GM18520 (cell line): ENCODE data around the gene DDX24.

Experiments used
- ATAC-seq: cut with Tn5 transposase; IDR thresholded peaks from one replicate; pipeline ENCODE4 v1.9.1; 2021; ENCODE audit not compliant: unreplicated experiment

The DDX24 gene

DNA sequence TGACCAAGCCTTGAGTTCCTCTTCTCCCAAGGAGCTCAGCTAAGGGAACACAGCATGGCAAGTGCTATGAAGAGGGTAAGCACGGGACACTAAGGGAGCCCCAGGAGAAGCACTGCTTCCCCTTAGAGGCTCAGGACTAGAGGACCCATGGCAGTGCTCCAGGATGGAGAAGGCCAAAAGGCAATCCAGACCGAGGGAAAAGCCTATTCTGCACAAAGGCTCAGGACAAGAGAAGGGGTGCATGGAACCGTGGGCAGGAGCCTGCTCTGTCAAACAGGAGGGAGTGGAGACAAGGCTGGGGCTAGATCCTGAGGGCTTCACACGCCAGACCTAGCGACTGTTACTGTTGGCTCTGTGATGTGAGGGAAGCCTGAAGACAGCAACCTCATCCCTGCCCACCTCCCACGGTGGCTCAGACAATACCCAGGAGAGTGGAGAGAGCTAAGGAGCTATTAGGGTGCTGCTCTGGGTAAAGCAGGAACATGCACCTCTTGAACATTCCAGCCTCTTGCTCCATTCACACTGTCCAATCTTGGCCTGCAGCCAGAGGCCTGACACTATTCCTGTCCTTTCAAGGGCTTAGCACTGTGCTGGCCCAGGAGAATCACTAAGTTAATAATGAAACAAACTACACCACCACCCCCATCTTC is 30.6 kb downstream of the DDX24 start:
- ATAC-seq, result no peak

DNA sequence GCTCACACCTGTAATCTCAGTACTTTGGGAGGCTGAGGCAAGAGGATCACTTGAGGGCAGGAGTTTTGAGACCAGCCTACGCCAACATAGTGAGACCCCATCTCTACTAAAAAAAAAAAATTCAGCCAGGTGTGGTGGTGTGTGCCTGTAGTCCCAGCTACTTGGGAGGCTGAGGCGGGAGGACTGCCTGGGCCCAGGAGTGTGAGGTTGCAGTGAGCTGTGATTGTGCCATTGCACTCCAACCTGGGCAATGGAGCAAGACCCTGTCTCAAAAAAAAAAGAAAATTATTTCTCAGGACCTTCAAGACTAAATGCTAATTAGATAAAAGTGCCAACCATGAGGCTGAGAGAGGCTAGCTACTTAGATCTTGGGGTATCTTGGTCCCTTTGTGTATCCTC is 31.4 kb downstream of the DDX24 start:
- ATAC-seq, result no peak

DNA sequence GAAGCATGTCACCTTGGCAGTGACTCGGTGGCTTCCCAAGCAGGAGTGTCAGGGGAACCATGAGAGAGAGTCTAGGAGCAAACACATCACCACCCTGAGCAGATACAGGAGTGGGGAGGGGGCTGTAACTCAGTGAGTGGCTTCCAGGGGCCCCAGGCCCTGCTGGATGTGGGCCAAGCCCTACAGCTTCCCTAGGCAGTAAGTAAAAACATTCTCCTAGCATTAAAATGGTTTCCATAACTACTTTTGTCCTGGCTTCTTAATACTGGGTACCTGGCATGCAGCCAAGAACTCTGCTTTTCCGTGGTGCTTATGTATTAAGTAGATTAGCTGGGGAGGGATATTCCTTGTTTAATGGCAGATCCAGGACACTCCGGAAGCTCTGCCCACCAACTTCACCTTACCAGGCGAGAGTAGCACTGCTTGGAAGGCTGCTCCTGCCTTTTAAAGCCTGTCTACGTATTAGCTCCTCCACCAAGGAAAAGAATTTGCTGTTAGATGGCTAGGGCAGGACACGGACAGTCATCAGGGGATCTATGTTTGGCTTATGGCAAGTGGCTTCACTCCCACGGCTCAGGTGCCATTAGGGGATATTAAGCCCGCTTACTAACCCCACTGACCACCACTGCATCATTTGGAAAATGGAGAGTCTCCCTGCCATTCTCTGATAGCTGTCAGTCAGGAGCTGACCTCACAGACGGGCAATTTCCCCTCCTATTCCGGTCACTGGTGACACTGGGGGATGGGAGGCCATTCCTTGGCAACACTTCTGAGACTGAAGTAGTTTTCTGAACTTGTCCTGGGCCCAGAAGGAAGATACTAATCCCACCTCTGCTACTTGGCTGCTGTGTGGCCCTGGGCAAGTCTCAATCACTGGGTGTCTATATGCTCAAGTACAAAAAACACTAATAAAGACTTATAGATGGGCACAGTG is 32.0 kb downstream of the DDX24 start:
- no peak for ATAC-seq

DNA sequence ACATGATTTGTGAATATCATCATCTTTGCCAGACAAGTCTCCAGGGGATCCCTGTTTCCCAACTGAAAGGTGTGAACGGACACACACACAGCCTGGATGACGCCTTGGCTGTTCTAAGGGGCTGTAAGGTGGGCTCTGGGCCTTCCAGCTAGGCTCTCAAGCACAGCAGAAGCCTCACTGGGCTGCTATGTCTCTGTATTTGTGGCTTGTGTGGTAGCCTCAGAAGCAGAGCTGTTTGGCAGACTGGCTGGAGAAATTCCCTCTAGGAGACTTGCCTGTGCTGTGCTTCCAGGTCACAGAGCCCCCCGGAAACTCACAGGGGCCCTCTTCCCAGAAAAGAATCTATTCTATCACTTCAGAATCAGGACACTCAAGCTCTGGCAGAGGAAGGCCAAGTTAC is 33.4 kb downstream of the DDX24 start:
- ATAC-seq, result no peak

DNA sequence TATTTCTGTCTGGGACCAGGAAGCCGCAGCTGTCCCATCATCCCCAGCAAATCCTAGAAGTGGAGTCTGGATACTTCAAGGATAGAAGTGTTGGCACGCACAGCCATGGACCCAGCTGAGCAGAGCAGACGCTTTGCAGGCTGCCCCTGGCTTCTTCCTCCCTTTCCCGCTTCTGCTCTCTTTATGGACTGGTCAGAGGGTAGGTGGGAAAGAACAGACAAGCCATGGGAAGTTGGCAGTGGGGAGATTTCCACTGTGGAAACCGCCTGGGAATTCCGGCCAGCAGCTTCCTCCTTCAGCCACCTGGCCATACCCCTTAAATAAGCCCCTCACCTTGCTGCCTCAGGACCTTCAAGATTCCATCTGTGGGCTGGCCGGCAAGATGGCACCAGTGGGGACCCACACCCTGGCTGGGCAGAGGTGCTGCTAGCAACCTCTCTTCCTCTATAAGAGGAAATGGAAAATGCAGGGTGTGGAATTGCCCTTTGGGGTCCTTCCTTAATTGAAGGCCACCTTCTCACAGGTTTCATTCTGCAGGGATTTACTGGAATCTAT is 34.2 kb downstream of the DDX24 start:
- no peak for ATAC-seq

DNA sequence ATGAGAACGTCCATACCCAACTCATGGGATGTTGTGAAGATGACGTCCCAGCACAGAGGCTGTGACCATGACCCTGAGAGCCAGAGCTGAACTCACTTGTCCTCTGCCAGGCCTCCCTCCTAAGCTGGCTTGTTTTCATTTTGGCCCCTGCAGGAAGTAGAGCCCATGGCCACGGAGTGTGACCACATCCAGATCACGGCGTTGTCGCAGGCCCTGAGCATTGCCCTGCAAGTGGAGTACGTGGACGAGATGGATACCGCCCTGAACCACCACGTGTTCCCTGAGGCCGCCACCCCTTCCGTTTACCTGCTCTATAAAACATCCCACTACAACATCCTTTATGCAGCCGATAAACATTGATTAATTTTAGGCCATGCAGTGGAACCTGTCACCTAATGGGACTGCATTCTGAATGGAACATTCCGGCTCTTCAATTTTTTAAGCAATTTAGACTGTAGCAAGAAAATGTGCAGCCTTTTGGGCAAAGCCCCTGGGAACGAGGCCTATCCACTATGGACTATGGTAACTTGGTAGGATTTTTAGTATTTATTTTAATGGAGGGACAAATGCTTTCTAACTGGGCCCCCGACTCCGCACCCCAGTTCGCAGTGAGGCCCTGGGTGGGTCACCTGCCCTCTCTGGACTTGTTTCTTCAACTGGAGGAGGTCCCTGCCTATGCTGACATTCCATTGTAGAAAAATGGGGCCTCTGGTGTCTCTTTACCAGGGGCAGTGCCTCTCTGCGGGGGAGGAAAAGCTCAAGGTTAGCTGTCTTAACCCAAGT is 35.2 kb downstream of the DDX24 start:
- ATAC-seq, result no peak

DNA sequence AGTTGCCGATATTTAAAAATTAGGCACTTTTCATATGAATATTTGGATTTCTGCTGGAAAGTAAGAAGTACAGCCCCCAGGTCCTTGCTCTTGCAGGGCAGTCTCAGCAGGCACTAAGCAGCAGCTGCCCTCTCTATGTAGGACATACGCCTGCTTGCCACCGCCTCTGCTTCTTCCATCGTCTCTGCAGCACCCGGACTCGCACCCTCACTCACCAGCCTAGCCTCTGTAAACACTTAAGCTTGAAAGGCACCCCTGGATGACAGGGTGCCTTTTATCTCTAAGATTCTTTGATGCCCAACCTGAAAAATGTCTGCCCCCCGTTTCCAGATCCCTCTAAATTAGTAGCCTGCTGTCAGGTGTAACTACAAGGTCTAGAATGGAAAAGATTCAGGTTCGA is 35.9 kb downstream of the DDX24 start:
- no peak for ATAC-seq

DNA sequence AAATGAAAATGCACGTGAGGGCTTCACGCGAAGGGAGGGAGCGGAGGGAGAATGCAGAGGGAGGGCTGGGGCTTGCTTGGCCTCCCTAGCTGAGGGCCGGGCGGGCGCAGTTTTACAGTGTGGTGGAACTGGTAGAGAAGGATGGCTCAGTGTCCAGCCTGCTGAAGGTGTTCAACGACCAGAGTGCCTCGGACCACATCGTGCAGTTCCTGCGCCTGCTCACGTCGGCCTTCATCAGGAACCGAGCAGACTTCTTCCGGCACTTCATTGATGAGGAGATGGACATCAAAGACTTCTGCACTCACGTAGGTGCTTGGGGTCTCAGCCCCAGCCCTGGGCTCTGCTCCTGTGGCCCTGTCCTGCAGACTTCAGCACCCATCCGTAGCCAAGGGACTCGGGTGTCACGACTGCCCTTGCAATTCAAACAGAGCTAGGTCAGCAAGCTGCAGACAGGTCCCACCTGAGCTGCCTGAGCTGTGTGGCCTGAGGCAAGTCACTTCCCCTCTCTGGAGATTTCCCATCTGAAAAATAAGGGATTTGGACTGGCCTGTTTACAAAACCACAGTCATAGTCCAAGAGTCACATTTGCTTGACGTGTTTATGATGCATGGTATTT is 36.4 kb downstream of the DDX24 start:
- ATAC-seq, result no peak

DNA sequence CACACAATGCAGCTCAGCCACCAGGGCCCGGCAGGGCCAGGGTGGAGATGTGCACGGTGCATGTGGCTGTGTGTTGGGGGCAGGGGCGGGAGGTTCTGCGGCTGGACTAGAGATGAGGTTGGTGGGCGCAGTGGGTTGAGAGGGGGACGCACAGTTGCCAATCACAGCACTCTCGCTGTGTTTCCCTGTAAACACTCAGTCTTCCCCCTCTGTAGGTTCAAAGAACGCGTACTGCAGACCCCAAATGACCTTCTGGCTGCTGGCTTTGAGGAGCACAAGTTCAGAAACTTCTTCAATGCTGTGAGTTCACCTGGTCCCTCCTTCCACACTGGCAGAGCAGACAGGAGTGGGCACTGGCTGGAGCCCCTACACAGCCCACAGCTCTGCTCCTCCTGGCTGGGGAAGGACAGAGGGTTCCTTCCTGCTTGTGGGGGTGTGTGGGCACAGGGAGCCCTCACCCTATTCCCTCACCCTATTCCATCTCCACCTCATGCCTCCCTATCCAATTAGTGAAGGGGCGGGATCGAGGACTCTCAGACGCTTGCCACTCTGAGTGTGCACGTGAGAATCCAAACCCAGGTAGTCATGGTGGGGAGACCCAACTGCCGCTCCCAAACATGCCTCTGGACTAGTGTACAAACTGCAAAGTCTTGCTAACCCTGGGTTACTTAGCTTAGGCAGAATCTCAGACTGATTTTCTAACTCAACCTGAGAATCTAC is 37.1 kb downstream of the DDX24 start:
- no peak for ATAC-seq

DNA sequence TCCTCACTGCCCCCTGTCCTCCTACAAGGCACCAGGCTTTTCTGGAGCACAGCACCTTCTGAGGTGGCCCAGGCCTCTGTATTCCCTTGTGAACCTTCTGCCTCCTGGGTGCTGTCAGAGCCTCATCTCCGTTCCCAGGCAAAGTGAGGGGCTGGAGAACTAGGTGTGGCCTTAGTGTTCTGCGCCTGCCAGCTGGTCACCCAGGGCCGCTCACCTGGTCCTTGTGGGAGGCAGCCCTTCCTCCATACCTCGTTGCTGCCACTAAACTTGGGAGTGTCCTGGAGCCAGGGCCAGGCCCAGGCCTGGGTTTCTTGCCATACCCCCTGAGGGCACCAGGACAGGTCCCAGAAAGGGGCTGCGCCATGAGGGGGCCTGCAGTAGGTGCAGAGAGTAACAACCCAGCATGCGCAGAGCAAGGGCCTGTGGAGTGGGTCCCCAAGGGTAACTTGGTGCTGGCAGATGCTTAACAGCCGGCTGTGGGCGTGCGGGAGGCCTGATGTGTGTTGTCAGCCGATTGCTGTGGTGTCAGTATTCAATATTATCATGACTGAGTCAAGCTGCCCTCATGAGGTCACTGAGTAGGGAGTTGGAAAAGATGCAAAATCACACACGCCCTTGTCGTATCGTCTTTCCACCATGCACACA is 37.8 kb downstream of the DDX24 start:
- ATAC-seq, result no peak

DNA sequence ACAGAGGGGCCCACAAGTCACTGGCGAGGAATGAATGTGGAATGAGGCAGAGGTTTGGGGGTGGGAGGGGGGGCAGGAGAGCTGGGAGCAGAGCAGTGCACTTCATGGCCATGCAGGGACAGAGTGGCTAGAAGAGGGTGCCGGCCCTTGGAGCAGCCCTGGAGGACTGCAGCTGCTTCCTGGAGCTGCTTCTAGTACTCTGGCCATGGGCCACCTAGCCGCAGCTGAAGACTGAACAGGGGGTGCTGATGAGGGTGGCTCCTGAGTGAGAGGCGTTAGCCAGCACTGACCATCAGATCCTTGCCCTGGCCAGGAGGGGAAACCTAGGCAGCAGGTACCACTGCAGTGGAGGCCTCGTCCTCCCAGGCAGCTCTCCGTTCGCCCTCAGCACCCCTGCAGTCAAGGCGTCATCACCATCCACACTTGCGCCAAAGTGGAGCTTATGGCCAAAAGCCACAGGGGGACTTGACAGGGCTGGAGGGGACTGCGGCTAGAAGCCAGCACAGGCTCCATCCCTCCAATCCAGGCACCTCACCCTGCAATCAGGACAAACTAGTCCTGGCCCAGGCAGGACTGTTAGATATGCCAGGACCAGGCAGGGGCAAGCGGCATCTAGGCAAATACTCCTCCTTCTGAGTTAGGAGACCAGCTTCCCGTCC is 38.4 kb downstream of the DDX24 start:
- no peak for ATAC-seq

DNA sequence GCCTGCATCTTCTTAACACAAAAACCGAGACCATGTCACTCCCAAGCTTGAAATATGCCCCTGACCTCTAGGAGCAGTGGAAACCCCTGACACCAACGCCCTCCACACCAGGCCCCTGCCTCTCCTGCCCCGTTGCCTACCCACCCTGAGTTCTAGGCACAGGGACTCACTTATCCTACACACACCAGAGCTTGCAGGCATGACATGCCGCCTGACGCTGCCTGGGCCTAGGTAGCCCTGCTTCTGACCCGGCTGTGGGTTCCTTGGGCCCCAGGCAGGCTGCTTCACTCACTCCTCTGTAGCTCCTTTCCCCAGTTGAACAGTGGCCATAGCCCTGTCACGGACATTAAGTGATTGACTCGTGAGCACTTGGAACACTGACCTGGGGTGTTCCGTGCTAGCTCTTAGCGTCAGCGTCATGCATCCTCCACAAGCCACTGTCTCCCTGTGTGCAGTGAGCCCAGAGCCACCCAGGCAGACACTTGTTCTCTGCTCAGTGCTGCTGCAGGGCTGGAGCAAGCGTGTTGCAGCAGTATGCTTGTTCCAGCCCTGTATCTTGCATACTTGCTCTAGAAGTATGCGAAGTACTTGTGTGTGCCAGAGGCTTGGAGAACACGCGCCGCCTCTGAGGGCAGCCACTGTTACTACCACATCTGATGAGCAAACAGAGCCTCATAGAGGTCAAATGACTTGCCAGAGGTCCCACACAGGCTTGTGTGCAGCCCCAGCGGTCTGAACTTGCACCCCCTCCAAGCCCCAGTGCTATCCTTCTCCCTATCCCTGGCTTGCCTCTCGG is 39.3 kb downstream of the DDX24 start:
- ATAC-seq, result no peak

DNA sequence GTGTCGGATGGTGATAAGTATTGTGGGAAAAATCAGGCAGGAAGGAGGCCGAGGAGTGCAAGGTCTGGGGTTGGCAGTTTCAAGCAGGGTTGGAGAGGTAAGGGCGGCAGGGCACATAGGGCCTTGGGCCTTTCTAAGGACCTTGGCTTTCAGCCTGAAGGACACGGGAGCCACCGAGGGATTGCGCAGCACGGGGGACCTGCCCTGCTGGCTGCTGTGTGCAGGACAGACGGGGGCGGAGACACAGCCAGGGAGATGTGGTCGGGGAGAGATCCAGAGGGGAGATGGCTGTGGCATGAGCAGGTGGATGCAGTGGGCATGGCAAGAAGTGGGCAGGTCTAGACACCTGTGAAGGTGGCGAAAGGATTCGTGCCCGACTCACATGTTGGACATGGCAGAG is 40.2 kb downstream of the DDX24 start:
- no peak for ATAC-seq

DNA sequence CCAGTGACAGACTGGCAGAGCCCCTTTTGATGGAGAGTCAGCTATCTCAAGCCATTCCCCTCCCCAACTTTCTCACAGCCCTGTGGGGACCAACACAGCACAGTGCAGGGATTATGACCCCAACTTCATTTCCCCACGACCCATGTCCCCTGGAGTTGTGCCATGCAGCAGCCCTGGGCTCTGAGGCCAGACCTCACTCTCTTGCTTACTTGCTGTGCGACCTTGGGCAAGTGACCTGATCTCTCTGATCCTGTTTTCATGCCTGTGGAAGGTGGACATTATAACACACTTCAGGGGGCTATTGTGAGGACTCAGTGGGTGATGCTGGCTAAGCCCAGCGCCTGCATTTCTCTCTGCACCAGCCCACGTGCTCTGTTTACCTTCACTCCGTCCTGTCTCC is 40.8 kb downstream of the DDX24 start:
- ATAC-seq, result no peak

DNA sequence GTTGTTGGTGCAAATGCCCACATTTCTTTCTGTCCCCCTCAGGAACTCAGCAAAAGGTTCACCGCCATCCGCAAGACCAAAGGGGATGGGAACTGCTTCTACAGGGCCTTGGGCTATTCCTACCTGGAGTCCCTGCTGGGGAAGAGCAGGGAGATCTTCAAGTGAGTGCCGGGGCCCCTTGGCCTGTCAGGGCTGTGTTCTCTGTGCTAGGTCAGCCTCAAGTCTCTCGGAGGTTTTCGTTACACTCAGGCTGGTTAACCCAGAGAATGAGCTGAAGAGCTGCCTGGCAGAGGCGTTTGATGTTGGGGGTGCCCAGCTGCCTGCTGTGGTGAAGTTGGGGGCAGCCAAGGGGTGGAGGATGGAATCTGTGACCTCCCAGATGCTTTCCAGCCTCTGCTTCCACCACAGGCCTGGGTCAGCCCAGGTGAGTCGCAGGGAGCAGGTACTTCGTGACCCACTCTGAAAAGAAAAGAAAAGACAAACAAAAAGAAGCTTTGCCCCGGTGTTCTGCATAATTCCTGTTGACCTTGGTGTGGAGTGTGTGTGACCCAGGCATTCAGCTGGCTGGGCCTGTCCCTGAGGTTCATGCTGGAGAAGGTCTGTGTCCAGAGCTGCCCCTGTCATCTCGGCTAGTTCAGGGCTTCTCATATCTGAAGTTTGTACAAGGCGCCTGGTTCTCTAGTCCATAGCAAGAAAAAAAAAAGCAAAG is 41.9 kb downstream of the DDX24 start:
- ATAC-seq, result no peak

DNA sequence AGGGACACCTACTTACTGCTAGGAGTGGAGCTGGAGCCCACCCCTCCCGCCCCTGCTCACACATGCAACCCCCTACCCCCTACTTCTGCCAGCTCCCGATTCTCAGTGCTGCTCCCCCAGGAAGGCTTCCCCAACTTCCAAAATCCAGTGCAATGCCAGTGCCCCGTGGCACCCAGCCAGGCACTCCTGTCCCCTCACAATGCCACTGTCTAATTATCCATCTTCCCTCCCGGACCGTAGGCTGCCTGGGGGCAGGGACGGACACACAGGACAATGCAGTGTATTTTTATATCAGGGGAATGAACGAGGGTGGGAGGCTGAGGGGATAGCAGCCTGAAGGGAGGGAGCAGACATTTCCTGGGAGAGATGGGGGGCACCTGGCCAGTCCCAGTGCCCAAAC is 42.5 kb downstream of the DDX24 start:
- ATAC-seq, result no peak

DNA sequence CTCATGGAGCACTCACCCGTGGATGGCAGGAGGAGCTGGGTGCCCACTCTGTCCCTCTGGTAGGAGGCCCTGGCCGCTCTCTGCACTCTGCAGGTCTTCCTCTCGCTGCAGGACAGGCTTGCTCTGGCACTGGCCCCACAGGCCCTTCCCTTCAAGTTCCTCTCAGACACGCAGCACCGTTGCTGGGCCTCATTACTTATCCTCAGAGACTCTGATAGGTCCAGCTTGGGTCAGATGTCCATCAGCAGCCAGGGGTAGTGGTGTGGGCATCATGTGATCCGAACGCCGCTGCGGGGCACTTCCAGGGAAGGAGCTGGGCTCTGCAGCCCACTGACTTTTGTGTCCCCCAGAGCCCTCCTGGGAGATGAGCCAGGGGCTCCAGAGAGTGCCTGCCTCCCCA is 43.0 kb downstream of the DDX24 start:
- no peak for ATAC-seq
